T-helper 1 cell treated with Interleukin-12 subunit alpha and Interleukin-12 subunit beta and Interleukin-4 antibody, amounts not matched to agents 30 ng/mL and 1 ng/mL, for 36 hours (primary cell): ENCODE data around the gene LYRM7. TPM values are rescaled to one million over a fixed set of nuclear protein-coding genes. Genes with fewer than 3 reads are reported as not detected.

Source experiments
- intact Hi-C: fragments of 100-400 bp; cut with micrococcal nuclease; formaldehyde crosslinking; loops from one replicate; pipeline ENCODE4 v1.15.1; 2024
- total RNA-seq: library from RNA; stranded (reverse); gene quantifications from 2 replicates; pipeline ENCODE4 v1.2.3, GENCODE V29; 2022

Gene LYRM7
- total RNA-seq, 1 donor from 2014 or later: 15.0 TPM

DNA sequence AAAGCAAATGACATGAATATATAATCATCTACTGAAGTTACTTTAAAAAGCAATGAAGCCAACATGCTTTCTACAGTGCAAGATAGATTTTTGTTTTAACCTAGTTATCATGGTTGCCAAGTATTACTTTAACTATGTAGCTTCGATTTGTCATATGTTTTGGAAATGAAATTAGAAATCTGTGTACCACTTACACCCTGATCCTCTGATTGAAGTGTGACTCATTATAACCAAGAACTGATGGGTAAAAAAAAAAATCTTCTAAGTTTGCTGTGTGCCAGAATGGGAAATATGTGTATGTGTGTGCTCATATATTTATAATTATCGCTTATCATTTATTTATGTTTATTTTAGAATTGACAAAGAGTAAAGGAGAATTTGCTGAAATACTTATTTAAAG lies 84.0 kb downstream of the LYRM7 start:
- intact Hi-C loops: loop anchor here (5.0 to 10.0 kb wide), 3 partner anchors 283 to 1170 kb away; no protein-coding TSS in a partner anchor

Other genes with a start within 250 kb of the LYRM7 start
- 314 and 322 TPM in 2 replicates for gene HINT1, start 5.7 kb upstream of the LYRM7 start, total RNA-seq
- 207 and 209 TPM in 2 replicates for gene CDC42SE2, start 93.1 kb downstream of the LYRM7 start, total RNA-seq